H1 (cell line): ENCODE results near the gene VPS18. TPM values are rescaled to one million over a fixed set of nuclear protein-coding genes. Genes with fewer than 3 reads are reported as not detected.

Source experiments
- CTCF ChIA-PET: fragments of 300-600 bp; sonication (Branson Sonifier 250); formaldehyde crosslinking; loops from one replicate; lab custom pipeline; 2021; ENCODE audit not compliant: partially characterized antibody; lab: Charles Lee
- POLR2A ChIA-PET: fragments of 300-600 bp; sonication (Branson Sonifier 250); formaldehyde crosslinking; loops from one replicate; lab custom pipeline; 2021; ENCODE audit warnings: inconsistent platforms; ENCODE audit not compliant: partially characterized antibody; lab: Charles Lee
- DNase-seq, 2 experiments: peaks; one replicate each; pipeline versions ENCODE4 v3.0.0 to v3.0.0-alpha.2; 2010 to 2022; ENCODE audit warnings: low spot score in 2 of 2, low read depth in 1 of 2, mixed read lengths in 1 of 2
- FAIRE-seq: peaks from 2 replicates; lab custom pipeline; 2011; peaks lifted over from hg19 to GRCh38; lab: Jason Lieb, UNC
- H2AFZ ChIP-seq: 2 replicates; pipeline ENCODE4 v1.8.1; 2012; ENCODE audit warnings: low read length, inconsistent platforms
- H2AK5ac ChIP-seq: 2 replicates; pipeline ENCODE4 v1.6.1; 2013; ENCODE audit warnings: low read depth, low read length
- H2BK120ac ChIP-seq: replicated peaks from 2 replicates; pipeline ENCODE3; 2013; ENCODE audit warnings: low read depth, low read length, inconsistent platforms
- H2BK12ac ChIP-seq: 2 replicates; pipeline ENCODE4 v1.6.1; 2013; ENCODE audit warnings: low read depth, low read length
- H2BK15ac ChIP-seq: 2 replicates; pipeline ENCODE4 v1.6.1; 2013; ENCODE audit warnings: low read length
- H2BK20ac ChIP-seq: 2 replicates; pipeline ENCODE4 v1.6.1; 2013; ENCODE audit warnings: low read length
- H2BK5ac ChIP-seq: 2 replicates; pipeline ENCODE4 v1.6.1; 2013; ENCODE audit warnings: low read depth, low read length
- H3K14ac ChIP-seq: 2 replicates; pipeline ENCODE4 v1.6.1; 2013; ENCODE audit warnings: inconsistent platforms; ENCODE audit not compliant: insufficient read length
- H3K18ac ChIP-seq: 2 replicates; pipeline ENCODE4 v1.6.1; 2013; ENCODE audit warnings: low read length; ENCODE audit errors: extremely low read depth
- H3K23ac ChIP-seq: 2 replicates; pipeline ENCODE4 v1.6.1; 2013; ENCODE audit warnings: inconsistent platforms; ENCODE audit not compliant: insufficient read length
- H3K23me2 ChIP-seq: 2 replicates; pipeline ENCODE4 v1.6.1; 2013; ENCODE audit warnings: low read depth, low read length
- H3K27ac ChIP-seq: 2 replicates; pipeline ENCODE4 v1.6.1; 2011; ENCODE audit warnings: low read depth, low read length, inconsistent platforms
- H3K27me3 ChIP-seq, 4 experiments: replicated peaks in 1 of 4; 1 replicate in 1 of 4; 2 replicates in 3 of 4; pipeline versions ENCODE4 v1.6.1 to v1.8.1; 2011 to 2013; ENCODE audit warnings: low read length in 3 of 4, mild to moderate bottlenecking in 3 of 4, inconsistent platforms in 2 of 4, mixed read lengths in 2 of 4, moderate library complexity in 1 of 4; ENCODE audit not compliant: control insufficient read depth in 3 of 4, insufficient read depth in 3 of 4; ENCODE audit errors: extremely low read depth in 1 of 4
- H3K36me3 ChIP-seq, 4 experiments: 2 replicates each; pipeline versions ENCODE4 v1.6.1 to v1.8.1; 2011 to 2013; ENCODE audit warnings: mild to moderate bottlenecking in 4 of 4, low read length in 3 of 4, moderate library complexity in 2 of 4, control low read depth in 1 of 4, inconsistent platforms in 1 of 4; ENCODE audit not compliant: insufficient read depth in 4 of 4, control insufficient read depth in 2 of 4
- H3K4ac ChIP-seq: replicated peaks from 2 replicates; pipeline ENCODE3; 2013; ENCODE audit warnings: low read length, low read depth, mixed read lengths, inconsistent platforms; ENCODE audit not compliant: insufficient read length
- H3K4me1 ChIP-seq, 4 experiments: replicated peaks in 1 of 4; 1 replicate in 1 of 4; 2 replicates in 3 of 4; pipeline versions ENCODE4 v1.6.1 to v1.8.1; 2011 to 2013; ENCODE audit warnings: low read length in 3 of 4, inconsistent platforms in 2 of 4, mixed read lengths in 1 of 4; ENCODE audit not compliant: insufficient read depth in 4 of 4, control insufficient read depth in 3 of 4
- H3K4me2 ChIP-seq, 2 experiments: 2 replicates each; pipeline versions ENCODE4 v1.6.1 to v1.8.1; 2011 to 2013; ENCODE audit warnings: low read depth in 2 of 2, low read length in 2 of 2, control low read depth in 1 of 2, inconsistent platforms in 1 of 2, mild to moderate bottlenecking in 1 of 2; ENCODE audit not compliant: insufficient read depth in 1 of 2
- H3K4me3 ChIP-seq, 4 experiments: fragments of 200-600, 300-600 bp in 1 of 4; sonication (generic), shearing (Covaris generic), sonication (Bioruptor Twin) in 1 of 4; 2 replicates each; pipeline versions ENCODE4 v1.5.1 to v1.8.1; 2011 to 2016; ENCODE audit warnings: low read length in 4 of 4, low read depth in 3 of 4, control low read depth in 2 of 4, inconsistent platforms in 2 of 4, mild to moderate bottlenecking in 2 of 4, mixed read lengths in 1 of 4, moderate library complexity in 1 of 4; ENCODE audit not compliant: insufficient read depth in 2 of 4; ENCODE audit errors: extremely low read depth in 1 of 4
- H3K56ac ChIP-seq: replicated peaks from 2 replicates; pipeline ENCODE3; 2013; ENCODE audit warnings: low read depth, mild to moderate bottlenecking, mixed read lengths, low read length, inconsistent platforms; ENCODE audit not compliant: insufficient read length
- H3K79me1 ChIP-seq: 2 replicates; pipeline ENCODE4 v1.6.1; 2013; ENCODE audit warnings: low read depth, low read length, control low read depth
- H3K79me2 ChIP-seq, 2 experiments: 2 replicates each; pipeline versions ENCODE4 v1.6.1 to v1.8.1; 2012 to 2013; ENCODE audit warnings: low read length in 2 of 2, mild to moderate bottlenecking in 2 of 2, inconsistent platforms in 1 of 2; ENCODE audit not compliant: insufficient read depth in 2 of 2, control insufficient read depth in 1 of 2
- H3K9ac ChIP-seq, 4 experiments: replicated peaks in 1 of 4; 1 replicate in 1 of 4; 2 replicates in 3 of 4; pipeline versions ENCODE4 v1.6.1 to v1.8.1; 2011 to 2013; ENCODE audit warnings: low read depth in 3 of 4, low read length in 3 of 4, control low read depth in 2 of 4, mild to moderate bottlenecking in 2 of 4, moderate library complexity in 2 of 4, inconsistent platforms in 1 of 4; ENCODE audit errors: extremely low read depth in 1 of 4
- H3K9me3 ChIP-seq, 2 experiments: 2 replicates each; pipeline versions ENCODE4 v1.6.1 to v1.8.1; 2012 to 2013; ENCODE audit warnings: mild to moderate bottlenecking in 2 of 2, moderate library complexity in 2 of 2, control low read depth in 1 of 2, inconsistent platforms in 1 of 2, low read depth in 1 of 2, low read length in 1 of 2, mixed read lengths in 1 of 2; ENCODE audit not compliant: insufficient read depth in 2 of 2
- H4K20me1 ChIP-seq, 2 experiments: replicated peaks in 1 of 2; 2 replicates each; pipeline versions ENCODE3 to v1.8.1; 2011 to 2013; ENCODE audit warnings: inconsistent platforms in 2 of 2, low read length in 2 of 2, mild to moderate bottlenecking in 1 of 2; ENCODE audit not compliant: insufficient read depth in 2 of 2, control insufficient read depth in 1 of 2
- H4K5ac ChIP-seq: 2 replicates; pipeline ENCODE4 v1.6.1; 2013; ENCODE audit warnings: low read length, low read depth, mixed read lengths, inconsistent platforms; ENCODE audit not compliant: insufficient read length
- H4K8ac ChIP-seq: 2 replicates; pipeline ENCODE4 v1.8.0; 2013; ENCODE audit warnings: mild to moderate bottlenecking, moderate library complexity, low read length, inconsistent platforms; ENCODE audit not compliant: insufficient read depth; ENCODE audit errors: extremely low read depth
- H4K91ac ChIP-seq: replicated peaks from 2 replicates; pipeline ENCODE3; 2013; ENCODE audit warnings: low read length, mixed read lengths, inconsistent platforms; ENCODE audit not compliant: insufficient read length
- BACH1 ChIP-seq: IDR thresholded peaks from 2 replicates; pipeline ENCODE4 v1.6.1; 2012; ENCODE audit warnings: low read length, improper control_type of control experiment
- CBX5 ChIP-seq: fragments of 300-800, 300-1000 bp; sonication (generic); IDR thresholded peaks from 2 replicates; pipeline ENCODE4 v1.7.1; 2016; ENCODE audit warnings: antibody characterized with exemption, low read length, low read depth
- CBX8 ChIP-seq: fragments of 300-800, 300-1000 bp; sonication (generic); IDR thresholded peaks from 2 replicates; pipeline ENCODE4 v1.7.1; 2016; ENCODE audit warnings: low read depth, low read length, borderline replicate concordance
- CTBP2 ChIP-seq: IDR thresholded peaks from 2 replicates; pipeline ENCODE4 v1.7.0; 2011; ENCODE audit warnings: borderline replicate concordance, mild to moderate bottlenecking, moderate library complexity, mixed read lengths, low read length; ENCODE audit not compliant: insufficient read depth, insufficient read length
- CTCF ChIP-seq, 3 experiments: IDR thresholded peaks; 1 replicate in 2 of 3; 2 replicates in 1 of 3; pipeline versions ENCODE4 v1.5.1 to v1.6.1; 2011; ENCODE audit warnings: low read length in 3 of 3, mild to moderate bottlenecking in 3 of 3, inconsistent platforms in 2 of 3, low read depth in 1 of 3, moderate library complexity in 1 of 3; ENCODE audit not compliant: insufficient read depth in 1 of 3; ENCODE audit errors: control extremely low read depth in 1 of 3
- RAD21 ChIP-seq, 2 experiments: IDR thresholded peaks in 1 of 2; conservative IDR thresholded peaks in 1 of 2; 2 replicates each; pipeline ENCODE4 v1.6.1; 2011; ENCODE audit warnings: low read depth in 2 of 2, low read length in 2 of 2, improper control_type of control experiment in 1 of 2, inconsistent platforms in 1 of 2, mild to moderate bottlenecking in 1 of 2, moderate library complexity in 1 of 2
- RNF2 ChIP-seq: fragments of 200-900, 300-1000 bp; sonication (generic); IDR thresholded peaks from 2 replicates; pipeline ENCODE4 v1.7.1; 2016; ENCODE audit warnings: borderline replicate concordance, low read depth, mild to moderate bottlenecking, antibody characterized with exemption, low read length; ENCODE audit not compliant: poor library complexity, severe bottlenecking; ENCODE audit errors: missing control alignments
- TAF7 ChIP-seq: optimal IDR thresholded peaks from 2 replicates; pipeline ENCODE3; 2011; ENCODE audit warnings: low read depth, mild to moderate bottlenecking, inconsistent platforms, low read length, moderate library complexity, borderline replicate concordance
- WGBS, 2 experiments: shearing (Covaris generic) in 1 of 2; methylation state at CpG; one replicate each; pipeline versions ENCODE4 v1.1.6 to v1.1.7; 2013 to 2015; ENCODE audit warnings: low lambda C conversion rate in 2 of 2, mixed read lengths in 2 of 2, inconsistent platforms in 1 of 2, low coverage in 1 of 2, missing lambda C conversion rate in 1 of 2; ENCODE audit not compliant: insufficient replicate concordance in 2 of 2, insufficient coverage in 1 of 2, insufficient read length in 1 of 2; ENCODE audit errors: extremely low coverage in 1 of 2, missing lambda C conversion rate in 1 of 2; 5-methylcytosine and 5-hydroxymethylcytosine counted together
- polyA plus RNA-seq, 7 experiments: library from polyadenylated mRNA; depleted of rRNA in 3 of 7; stranded (reverse) in 5 of 7; unstranded in 2 of 7; fragments of >200 nt in 5 of 7; fragments of 200-250 nt in 2 of 7; gene quantifications; 1 replicate in 5 of 7; 2 replicates in 1 of 7; 4 replicates in 1 of 7; pipeline versions ENCODE4 v1.2.1 to v1.2.3, GENCODE V29; 2011 to 2013; ENCODE audit warnings: missing spikeins in 2 of 7, mixed read lengths in 2 of 7
- total RNA-seq: library from RNA; stranded (reverse); fragmentation: NEBNext Ultra II Directional; extraction: Animal tissue kit (Norgen Biotek cat#: 25700); gene quantifications from 2 replicates; pipeline ENCODE4 v1.2.1, GENCODE V29; 2021

The VPS18 gene
- total and polyA plus RNA-seq, 2 of the 8 experiments (the other 6 are each of a cell fraction or from before 2014, with no cell fraction given): 28.9 to 32.7 TPM

- no peak overlapping the region for H2BK20ac ChIP-seq
- H3K4ac ChIP-seq: no peak overlapping the region
- 0 out of 2 replicates have a peak overlapping the region, but pooled peaks have one; percentile 9 for H4K8ac ChIP-seq
- CTCF ChIA-PET: interaction anchor here (6.5 to 33.1 kb wide), 3 partner anchors 14 to 35 kb away, joined by 52 to 619 read pairs (median 590); partner anchors contain the start of genes DLL4 and VPS18
- H3K36me3 ChIP-seq: no peaks in the 10 kb centered on the region
- no peak overlapping the region for H2BK120ac ChIP-seq
- no peak overlapping the region for H3K56ac ChIP-seq
- no peak overlapping the region for H2AFZ ChIP-seq
- H3K27ac ChIP-seq: no peak overlapping the region
- no peaks in the 10 kb centered on the region for H3K79me1 ChIP-seq
- no peak for FAIRE-seq
- no peak overlapping the region for H3K14ac ChIP-seq
- WGBS, 2 experiments: 88% methylated on average over 6 of the region's 6 CpGs; no CpG with 5 or more reads in 1 of the 2 experiments
- H2BK15ac ChIP-seq: peak overlapping the region; percentile 61; the same call in 1 of the 2 replicates
- H3K4me1 ChIP-seq: peaks cover 0 to 28% (median 12%) of the 10 kb centered on the region in 4 experiments; a peak in 6 of 7 replicates
- no peak overlapping the region for H3K4me3 ChIP-seq
- H2AK5ac ChIP-seq: no peak overlapping the region
- DNase-seq: no peak
- 0 out of 2 replicates have a peak overlapping the region, but pooled peaks have one; percentile 27 for H2BK12ac ChIP-seq
- H4K20me1 ChIP-seq: no peaks in the 10 kb centered on the region
- H3K79me2 ChIP-seq: no peaks in the 10 kb centered on the region
- H3K4me2 ChIP-seq: no peak overlapping the region
- no peak overlapping the region for H3K23ac ChIP-seq
- no peak overlapping the region for H4K5ac ChIP-seq
- H4K91ac ChIP-seq: no peak overlapping the region
- H3K9ac ChIP-seq: no peak overlapping the region
- POLR2A ChIA-PET: interaction anchor here (0.7 to 43.8 kb wide), 3 partner anchors 3 to 349 kb away, joined by 3 to 1505 read pairs (median 1505); partner anchors contain the start of genes CHAC1 and DLL4
- H3K18ac ChIP-seq: no peak overlapping the region
- no peaks in the 10 kb centered on the region for H3K9me3 ChIP-seq
- H3K27me3 ChIP-seq: peaks cover 0 to 38% (median 19%) of the 10 kb centered on the region in 4 experiments; a peak in 6 of 7 replicates
- no peak overlapping the region for H2BK5ac ChIP-seq
- peaks cover 5% of the 10 kb centered on the region; the same call in 1 of the 2 replicates for H3K23me2 ChIP-seq
- no peak for TF ChIP-seq CTCF (IDR thresholded peaks at IDR 0.05; ENCODE audit: control extremely low read depth in 1 of 3, insufficient read depth in 1 of 3, low read depth in 1 of 3, low read length in 3 of 3)
- no peak for TF ChIP-seq TAF7
- TF ChIP-seq BACH1: no peak
- TF ChIP-seq CBX8: no peak
- no peak for TF ChIP-seq CBX5
- no peak for TF ChIP-seq RNF2
- TF ChIP-seq RAD21 (IDR thresholded peaks at IDR 0.05 in 1 of 2, conservative IDR thresholded peaks at IDR 0.05 in 1 of 2; ENCODE audit: low read depth in 2 of 2, low read length in 2 of 2): no peak
- no peak for TF ChIP-seq CTBP2
These were observed 44.3 kb downstream of the VPS18 start for GRCh38 chr15:40938536-40938870.
